HG03378 (cell line): ENCODE results near the gene MEIS2.

Experiments used
- ATAC-seq: cut with Tn5 transposase; IDR thresholded peaks from one replicate; pipeline ENCODE4 v1.9.1; 2021; ENCODE audit warnings: mild to moderate bottlenecking, moderate library complexity; ENCODE audit not compliant: unreplicated experiment

Gene MEIS2

GRCh38 chr15:36938764-36939163 is 161.6 kb downstream of the MEIS2 start:
- no peak for ATAC-seq

DNA sequence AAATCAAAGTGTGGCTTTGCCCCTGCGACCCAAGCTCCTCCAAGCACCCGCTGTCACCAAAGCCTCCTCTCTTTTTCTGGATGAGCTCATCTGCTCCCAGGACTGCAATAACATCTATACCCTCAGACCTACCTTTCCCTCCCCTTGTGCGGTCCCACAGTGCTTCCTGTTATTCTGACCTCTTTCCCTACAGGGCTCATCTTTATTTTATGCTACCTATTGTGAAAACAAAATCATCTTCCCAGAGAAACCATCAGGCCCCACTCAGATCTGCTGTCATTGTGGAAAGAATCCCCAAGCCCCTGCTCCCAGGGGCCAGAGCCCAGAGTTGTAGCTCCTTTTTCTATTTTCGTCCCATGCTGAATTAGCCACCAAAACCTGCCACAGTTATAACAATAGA is 162.2 kb downstream of the MEIS2 start:
- ATAC-seq, result no peak

DNA sequence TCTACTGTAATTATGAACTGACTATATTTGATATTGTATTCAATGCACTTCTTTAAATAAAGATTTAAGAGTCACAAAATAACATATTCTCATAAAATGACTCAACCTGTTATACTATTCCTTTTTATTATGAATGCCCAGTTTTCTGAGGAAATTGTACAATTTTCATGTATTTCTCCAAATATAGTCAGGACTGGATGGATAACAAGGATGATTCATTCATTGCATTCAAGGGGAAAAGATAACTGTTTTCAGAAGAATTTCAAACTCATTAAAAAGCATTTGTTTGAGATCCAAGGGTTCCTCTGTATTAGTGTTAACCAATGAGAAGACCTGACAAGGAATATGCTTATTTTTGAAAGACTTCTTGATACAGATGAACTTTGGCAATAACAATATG is 163.7 kb downstream of the MEIS2 start:
- no peak for ATAC-seq

DNA sequence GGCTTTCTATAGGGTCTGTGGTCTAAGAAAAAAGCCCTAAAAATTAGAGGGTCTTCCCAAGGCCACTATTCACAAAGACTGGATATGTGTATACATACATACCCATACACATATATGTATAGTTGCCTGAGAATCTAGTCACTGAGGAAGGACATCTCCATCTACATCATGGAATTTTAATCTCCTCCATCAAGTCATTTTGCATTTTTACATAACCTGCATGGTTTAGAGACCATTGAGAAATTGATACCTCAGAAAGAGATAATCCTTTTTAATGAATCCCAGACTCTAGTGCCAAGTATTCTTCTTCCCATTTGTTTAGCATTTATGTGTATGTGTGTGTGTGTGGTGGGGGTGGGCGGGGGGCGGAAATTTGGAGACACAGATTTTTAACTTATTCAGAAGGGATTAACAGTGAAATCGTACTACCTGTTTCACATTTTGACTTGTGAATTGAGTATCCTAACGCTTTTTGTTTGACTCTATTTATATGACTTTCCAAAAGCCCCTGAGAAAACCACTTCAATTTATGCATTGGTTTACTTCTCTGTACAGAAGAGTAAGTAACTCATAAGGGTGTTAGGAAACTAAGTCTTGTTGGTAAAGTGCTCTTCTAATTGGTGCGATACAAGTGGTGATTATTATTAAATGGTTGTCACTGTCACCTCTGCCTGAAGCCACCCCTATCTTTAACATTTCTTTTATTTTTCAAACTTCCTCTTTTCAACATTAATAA is 166.9 kb downstream of the MEIS2 start:
- ATAC-seq, result no peak

- no peak for ATAC-seq
Observed at GRCh38 chr15:36932070-36932469, 168.3 kb downstream of the MEIS2 start.

GRCh38 chr15:36931434-36931833 is 168.9 kb downstream of the MEIS2 start:
- ATAC-seq, result no peak

DNA sequence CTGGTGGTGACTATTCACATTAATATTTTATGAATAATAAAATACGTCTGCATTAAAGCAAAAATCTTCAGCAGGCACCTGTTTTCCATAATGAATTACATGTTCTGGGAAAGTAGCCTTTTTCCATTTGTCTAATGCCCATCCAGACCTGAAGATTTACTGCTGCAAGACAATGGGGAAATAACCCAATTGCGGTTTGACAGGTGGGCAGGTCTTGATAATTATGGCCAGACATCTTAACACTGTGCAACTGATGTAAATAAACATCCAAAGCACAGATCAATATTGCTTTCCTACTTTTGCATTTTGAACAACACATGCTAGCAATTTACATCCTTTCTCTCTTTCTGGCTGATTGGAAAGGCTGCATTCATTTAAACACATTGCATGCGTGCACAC is 173.9 kb downstream of the MEIS2 start:
- no peak for ATAC-seq

GRCh38 chr15:36925653-36926426 is 174.5 kb downstream of the MEIS2 start:
- no peak for ATAC-seq

DNA sequence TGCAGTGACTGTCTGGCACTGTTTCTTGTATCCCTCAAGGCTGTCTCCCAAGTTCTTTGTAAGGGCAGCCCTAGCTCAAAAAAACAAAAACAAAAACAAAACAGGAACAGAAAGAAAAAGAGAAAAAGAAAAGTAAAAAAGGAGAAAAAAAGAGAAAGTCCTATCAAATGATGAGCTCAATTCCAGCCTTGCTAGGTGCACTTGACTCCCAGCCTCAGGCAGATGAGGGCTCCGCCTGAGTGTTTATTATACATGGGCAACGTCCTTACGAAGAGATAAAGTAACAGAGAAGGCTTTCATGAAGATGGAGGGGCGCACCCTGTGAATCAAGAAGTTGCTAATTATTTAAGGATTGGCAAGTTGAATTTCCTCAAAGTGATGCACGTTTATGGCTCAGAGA is 175.3 kb downstream of the MEIS2 start:
- no peak for ATAC-seq

DNA sequence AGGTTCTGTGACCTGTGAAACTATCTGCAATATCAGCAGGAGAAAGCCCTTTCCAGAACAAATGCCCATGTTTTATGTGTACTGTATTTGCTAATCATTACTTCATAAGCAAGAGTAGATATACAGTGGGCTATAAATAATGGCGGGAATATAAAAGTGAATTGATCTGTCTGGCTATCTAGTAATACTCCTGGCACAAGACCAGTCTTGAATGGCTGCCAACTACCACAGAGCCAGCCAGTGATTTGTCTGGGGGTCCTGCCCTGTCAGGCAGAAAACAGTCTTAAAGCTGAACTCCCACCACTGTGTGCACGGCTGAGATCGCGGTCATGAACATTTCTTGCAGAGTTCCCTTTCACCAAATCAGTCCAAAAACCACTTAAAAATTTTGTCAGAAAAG is 176.3 kb downstream of the MEIS2 start:
- no peak for ATAC-seq

DNA sequence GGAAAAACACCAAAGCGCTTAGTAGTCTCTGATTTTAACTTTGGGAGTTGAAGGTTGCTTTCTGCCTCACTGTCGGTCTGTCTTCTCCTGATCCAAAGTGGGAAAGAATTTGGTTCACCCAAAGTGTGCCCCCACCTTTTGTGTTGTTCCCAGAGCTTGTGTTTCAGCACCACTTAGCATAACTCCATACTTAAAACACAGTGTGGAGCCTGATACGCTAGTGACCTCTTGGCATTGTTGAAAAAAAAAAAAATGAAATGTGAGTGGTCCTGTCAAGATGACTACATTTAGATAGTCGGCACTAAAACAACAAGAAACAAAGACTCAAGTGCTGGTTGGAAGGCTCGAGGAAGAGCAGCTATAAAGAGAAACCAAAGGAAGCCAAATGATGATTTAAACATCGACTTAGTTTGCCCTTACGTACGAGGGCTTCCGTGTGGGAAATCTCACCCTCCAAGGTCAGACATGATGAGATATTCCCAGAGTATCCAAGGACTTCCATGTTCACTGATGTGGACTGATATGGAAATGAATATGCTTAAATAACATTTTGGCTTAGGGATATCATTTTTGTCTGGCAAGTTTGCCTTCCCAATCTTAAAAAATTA is 178.8 kb downstream of the MEIS2 start:
- ATAC-seq, result no peak

- no peak for ATAC-seq
Observed at GRCh38 chr15:36917411-36918267, 182.7 kb downstream of the MEIS2 start.

DNA sequence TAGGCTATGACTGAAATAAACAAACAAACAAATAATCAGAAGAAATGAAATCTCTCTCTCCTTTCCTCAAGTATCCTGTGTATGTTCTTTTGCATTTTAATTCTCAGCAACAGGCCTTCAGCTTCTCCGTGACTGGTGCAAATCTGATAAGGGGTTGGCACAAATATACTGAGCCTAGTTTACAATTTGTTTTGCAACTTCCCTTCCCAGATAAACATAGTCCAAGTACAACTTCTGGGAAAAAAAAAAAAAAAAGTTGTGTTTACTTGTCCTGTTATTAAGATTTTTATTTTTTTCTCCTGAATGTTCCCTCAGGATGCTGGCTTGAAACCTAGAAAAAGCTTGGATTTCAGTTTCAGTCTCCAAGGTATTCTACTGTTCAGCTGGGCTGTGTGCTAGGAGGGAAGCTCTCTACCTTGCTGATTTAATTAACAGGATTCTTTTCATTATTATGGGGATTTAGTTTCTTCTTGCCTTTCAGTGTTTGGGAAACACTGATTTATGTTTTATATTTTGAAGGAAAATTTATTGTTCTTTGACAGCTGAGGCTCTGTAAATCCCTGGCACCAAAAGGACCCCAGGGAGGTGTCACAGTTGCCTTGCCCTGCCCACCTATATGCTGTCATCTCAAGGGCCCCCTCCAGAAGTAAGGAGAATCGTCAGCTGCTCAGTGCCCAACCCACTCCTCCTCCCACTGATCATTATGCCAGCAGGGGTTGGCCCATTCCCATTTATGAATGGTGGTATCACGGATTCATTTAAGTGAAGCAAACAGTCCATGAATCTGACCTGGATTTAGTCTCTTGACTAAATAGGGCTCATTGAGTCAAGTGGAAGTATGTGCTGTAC is 185.2 kb downstream of the MEIS2 start:
- no peak for ATAC-seq

GRCh38 chr15:36914466-36914865 is 185.9 kb downstream of the MEIS2 start:
- no peak for ATAC-seq

DNA sequence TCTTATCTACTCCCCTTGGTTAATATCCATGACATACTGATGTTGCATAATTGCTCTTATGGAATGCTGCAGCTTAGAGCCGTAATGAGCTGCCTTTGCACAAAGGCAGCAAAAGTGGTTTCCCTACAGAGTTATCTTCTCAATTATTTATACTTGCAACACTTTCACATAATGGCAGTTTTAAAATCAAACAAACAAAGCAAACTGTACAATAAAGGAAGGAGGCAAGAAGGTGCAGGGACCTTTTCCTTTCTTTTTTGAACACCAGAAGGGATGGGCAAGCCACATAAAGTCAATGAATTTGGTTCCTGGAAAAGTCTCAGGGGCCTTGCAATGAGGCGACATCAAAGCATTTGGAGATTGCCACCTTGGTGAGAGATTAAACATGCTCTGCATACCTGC is 188.0 kb downstream of the MEIS2 start:
- no peak for ATAC-seq

DNA sequence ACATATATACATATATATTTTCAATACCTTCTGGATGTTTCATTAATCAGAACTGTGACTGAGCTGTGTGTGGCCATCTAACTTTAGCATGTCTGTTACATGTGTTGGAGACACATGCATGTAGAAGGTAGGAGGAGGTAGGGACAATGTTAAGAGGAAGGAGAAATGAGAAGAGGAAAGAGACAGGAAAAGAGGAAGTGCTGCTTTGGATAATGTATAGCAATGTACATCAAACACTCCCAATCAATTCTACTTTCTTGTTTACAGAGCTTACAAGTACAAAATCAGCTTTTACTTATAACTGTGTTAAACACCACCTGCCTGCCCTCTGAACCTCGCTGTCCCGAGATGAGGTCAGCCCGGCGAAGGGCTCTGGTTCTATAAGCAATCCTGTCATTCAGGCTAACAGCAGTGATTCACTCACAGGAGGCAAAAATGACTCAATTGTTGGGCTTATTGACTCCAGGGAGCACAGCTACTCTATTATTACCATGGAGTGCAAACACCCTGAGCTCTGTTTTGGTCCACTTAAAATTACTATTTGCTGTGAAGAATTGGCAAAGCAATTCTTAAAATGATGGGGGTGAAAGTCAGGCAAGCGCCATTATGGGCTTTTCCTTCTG is 188.9 kb downstream of the MEIS2 start:
- no peak for ATAC-seq

GRCh38 chr15:36908991-36909390 is 191.4 kb downstream of the MEIS2 start:
- no peak for ATAC-seq

- no peak for ATAC-seq
Observed at GRCh38 chr15:36907295-36907694, 193.1 kb downstream of the MEIS2 start.

DNA sequence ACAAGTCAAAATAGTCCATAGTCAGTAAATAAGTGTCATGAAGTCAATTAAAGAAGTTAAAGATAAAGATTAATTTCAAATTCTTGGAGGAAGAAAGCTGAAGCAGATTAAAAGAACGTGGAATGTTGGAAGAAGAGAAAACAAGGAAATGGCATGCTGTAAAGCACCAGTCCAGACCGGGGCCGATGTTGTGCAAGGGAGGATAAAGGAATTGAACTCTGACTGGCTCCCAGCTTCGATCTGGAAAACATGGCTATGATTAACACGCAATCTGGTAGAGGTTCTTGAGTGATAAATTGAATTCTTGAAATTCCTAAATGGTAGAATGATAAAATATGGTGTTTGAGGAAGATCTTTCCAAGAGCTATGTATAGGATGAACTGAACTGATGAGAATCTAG is 194.4 kb downstream of the MEIS2 start:
- no peak for ATAC-seq

DNA sequence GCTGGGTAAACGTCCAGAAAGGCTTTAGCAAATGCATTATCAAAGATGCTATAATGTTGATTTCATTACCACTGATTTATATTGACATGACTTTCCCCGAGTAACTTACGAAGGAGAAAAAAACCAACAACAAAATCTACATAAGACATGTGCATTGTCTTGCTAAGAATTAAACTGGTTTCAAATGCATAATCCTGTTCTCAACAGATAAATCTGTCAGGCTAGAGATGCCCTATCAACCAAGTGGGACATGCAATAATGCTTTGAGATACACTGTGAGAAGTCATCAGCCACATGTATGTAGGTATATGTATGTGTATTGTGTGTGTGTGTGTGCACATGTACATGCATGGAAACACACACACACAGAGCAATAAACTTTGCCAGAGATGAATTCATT is 195.6 kb downstream of the MEIS2 start:
- ATAC-seq, result no peak
